Naive B cell (primary cell): Measurements from ENCODE around the gene AIMP1. TPM values are rescaled to one million over a fixed set of nuclear protein-coding genes. Genes with fewer than 3 reads are reported as not detected.
A peak's percentile ranks its signal among the peaks of the same experiment; 100 is the strongest.

Experiments
- ATAC-seq, 2 donors: fragments of 150-1000 bp; cut with Tn5 transposase; 2 replicates each; pipeline ENCODE4 v1.10.0; 2021; ENCODE audit warnings: low read depth in 2 of 2, mild to moderate bottlenecking in 2 of 2, moderate library complexity in 2 of 2
- DNase-seq: peaks from one replicate; pipeline ENCODE4 v3.0.0; 2022
- H3K27ac Mint-ChIP-seq, 6 donors: one replicate each; pipeline ENCODE4 v1.8.0; 2020 to 2022; ENCODE audit warnings: mild to moderate bottlenecking in 6 of 6, mixed read lengths in 6 of 6, moderate library complexity in 5 of 6, inconsistent platforms in 2 of 6
- H3K27me3 Mint-ChIP-seq, 3 donors: one replicate each; pipeline ENCODE4 v1.8.0; 2021 to 2022; ENCODE audit warnings: mixed read lengths in 3 of 3, mild to moderate bottlenecking in 1 of 3
- H3K36me3 Mint-ChIP-seq, 2 donors: one replicate each; pipeline ENCODE4 v1.8.0; 2020 to 2022; ENCODE audit warnings: mixed read lengths in 2 of 2, inconsistent platforms in 1 of 2, mild to moderate bottlenecking in 1 of 2
- H3K4me1 Mint-ChIP-seq, 3 donors: one replicate each; pipeline ENCODE4 v1.8.0; 2020 to 2022; ENCODE audit warnings: mixed read lengths in 3 of 3, inconsistent platforms in 1 of 3, mild to moderate bottlenecking in 1 of 3, moderate library complexity in 1 of 3
- H3K4me3 Mint-ChIP-seq, 8 donors: one replicate each; pipeline ENCODE4 v1.8.0; 2020 to 2022; ENCODE audit warnings: mild to moderate bottlenecking in 8 of 8, mixed read lengths in 8 of 8, moderate library complexity in 8 of 8, inconsistent platforms in 2 of 8
- H3K9me3 Mint-ChIP-seq, 7 donors: one replicate each; pipeline ENCODE4 v1.8.0; 2020 to 2022; ENCODE audit warnings: mixed read lengths in 7 of 7, mild to moderate bottlenecking in 5 of 7, inconsistent platforms in 2 of 7, moderate library complexity in 1 of 7
- polyA plus RNA-seq, 6 donors: library from polyadenylated mRNA; unstranded; fragments of 300-500 nt; fragmentation: Illumina TruSeq; gene quantifications; one replicate each; pipeline ENCODE4 v1.2.3, GENCODE V29; 2021; ENCODE audit warnings: low read depth in 6 of 6

The AIMP1 gene
- 10 to 100 TPM; 72.7 to 91.3 (median 79.5) TPM for polyA plus RNA-seq

DNA sequence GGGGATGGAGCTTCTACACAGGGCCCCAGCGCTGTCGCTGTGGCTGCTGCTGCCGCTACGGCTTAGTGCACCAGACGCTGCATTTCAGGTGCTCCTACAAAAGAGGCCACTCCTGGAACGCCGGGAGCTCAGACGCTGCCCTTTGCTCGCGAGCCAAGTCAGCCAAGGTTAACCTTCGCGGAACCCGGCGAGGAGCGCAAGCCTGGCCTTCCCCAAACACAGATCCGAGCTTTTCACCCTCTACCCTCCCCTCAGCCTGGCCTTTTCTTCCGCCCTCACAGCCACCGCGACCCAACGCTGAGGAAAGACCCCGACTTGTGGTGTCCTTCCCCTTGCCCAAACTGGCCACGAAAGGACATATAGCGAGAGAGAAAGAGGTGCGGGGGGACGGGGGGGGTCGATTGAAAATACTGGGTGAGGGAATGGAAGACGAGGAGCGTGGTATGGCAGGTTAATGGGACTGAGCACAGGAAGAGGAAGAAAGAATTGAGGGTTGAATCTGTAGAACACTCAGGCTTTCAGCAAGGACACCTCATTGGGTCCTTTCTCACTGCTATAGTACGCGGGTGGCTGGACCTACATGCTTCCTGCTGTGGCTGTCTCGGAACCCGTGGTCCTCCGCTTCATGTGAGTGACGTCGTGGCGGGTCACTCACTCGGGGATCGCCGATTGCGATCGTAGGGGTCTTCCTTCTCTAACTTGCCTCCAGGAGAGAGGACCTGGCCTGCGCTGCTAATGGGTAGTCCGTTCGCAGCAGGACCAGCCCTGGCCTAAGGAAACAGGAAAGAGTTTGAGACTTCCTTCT is at the start of gene AIMP1, which contains the start of gene TBCK:
TSS of gene AIMP1 (plus strand) at position 583 of the 805 bp plus-strand sequence. CDS start 8,460 bp downstream, outside the sequence.
TSS of gene TBCK (minus strand) at position 242 of the 805 bp plus-strand sequence. CDS start 7,249 bp downstream, outside the sequence.
- Mint-ChIP-seq H3K4me1 (peaks cover 22 to 27% (median 25%) of the 10 kb centered on the region in 3 donors), H3K27ac (peak within 1 kb of the TSS in 1 of 6 donors; percentile 82), H3K36me3 (peaks cover 0 to 11% of the 10 kb centered on the region in 2 donors), H3K9me3 (peaks cover 0 to 2% (median 0%) of the 10 kb centered on the region in 7 donors), H3K4me3 (peak within 1 kb of the TSS in 2 of 8 donors; percentile 60 to 84), H3K27me3 (no peaks in the 10 kb centered on the region)
- DNase-seq (peak; percentile 90), ATAC-seq (peak; percentile 84 to 85)

DNA sequence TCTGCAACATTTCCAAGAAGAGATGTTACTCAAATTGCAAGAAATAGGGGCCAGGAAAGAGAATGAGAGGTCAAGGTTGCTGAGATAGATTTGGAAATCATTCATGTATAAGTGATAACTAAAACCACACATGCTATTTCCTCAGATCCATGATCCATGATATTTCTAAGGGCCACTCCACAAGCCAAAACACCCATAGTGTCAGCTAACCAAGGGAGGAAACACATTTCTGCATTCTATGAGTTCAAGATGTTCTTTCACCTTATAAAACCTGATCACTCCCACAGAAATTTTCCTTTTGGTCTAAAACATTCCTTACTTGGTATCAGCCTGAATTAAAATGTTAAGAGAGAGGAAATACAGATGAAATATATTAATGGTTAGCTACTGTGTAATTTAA is 47.6 kb upstream of the AIMP1 start:
- DNase-seq = no peak
- Mint-ChIP-seq H3K27me3 (no peaks in the 10 kb centered on the region), H3K27ac (peak overlapping the region in 1 of 6 donors; percentile 71), H3K4me1 (peaks cover 0 to 7% (median 0%) of the 10 kb centered on the region in 3 donors), H3K4me3 (no peak overlapping the region), H3K9me3 (no peaks in the 10 kb centered on the region), H3K36me3 (no peaks in the 10 kb centered on the region)
- ATAC-seq = no peak

DNA sequence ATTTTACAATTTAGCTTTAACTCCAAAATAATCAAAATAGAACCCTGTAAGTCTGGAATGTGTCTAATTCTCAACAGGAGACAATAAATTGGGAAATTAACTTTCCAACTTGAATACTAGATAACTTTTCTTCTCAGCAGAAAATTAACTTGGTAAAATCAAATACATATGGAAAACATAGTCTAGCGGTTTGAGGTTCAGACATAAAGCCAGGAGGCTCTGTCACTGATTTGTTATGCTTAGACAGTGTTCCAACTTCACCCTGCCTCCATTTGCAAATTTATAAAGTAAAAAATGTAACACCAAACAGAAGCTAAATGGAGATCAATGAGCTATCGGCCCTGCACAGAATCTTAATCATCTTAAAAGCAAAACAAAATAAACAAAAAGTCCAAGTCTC is 46.6 kb upstream of the AIMP1 start:
- Mint-ChIP-seq H3K27me3 (no peaks in the 10 kb centered on the region), H3K4me1 (peaks cover 0 to 12% (median 4%) of the 10 kb centered on the region in 3 donors), H3K36me3 (peaks cover 0 to 7% of the 10 kb centered on the region in 2 donors), H3K9me3 (no peaks in the 10 kb centered on the region), H3K27ac (no peak overlapping the region), H3K4me3 (no peak overlapping the region)
- DNase-seq (no peak), ATAC-seq (no peak)

DNA sequence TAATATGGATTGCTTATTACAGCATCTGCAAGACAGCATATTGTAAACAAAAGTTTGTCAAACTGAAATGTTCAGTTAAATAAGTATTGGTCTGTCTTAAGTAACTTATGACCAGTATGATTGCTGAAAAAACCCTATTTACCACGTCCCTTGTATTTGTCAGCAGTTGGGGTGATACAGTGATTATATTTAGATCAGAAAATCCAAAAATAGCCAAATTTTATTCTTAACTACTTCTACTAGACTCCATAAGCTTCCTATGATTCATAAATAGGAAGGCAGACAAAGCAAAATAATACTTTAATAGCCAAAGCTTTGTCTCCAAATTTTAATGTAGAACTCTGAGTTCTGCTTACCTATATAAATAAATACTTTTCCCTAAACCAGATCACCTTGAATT is 45.6 kb upstream of the AIMP1 start:
- Mint-ChIP-seq H3K4me1 (peaks cover 0 to 13% (median 4%) of the 10 kb centered on the region in 3 donors), H3K27me3 (no peaks in the 10 kb centered on the region), H3K36me3 (peaks cover 0 to 8% of the 10 kb centered on the region in 2 donors), H3K9me3 (no peaks in the 10 kb centered on the region), H3K4me3 (no peak overlapping the region), H3K27ac (no peak overlapping the region)
- DNase-seq = no peak
- ATAC-seq = no peak

DNA sequence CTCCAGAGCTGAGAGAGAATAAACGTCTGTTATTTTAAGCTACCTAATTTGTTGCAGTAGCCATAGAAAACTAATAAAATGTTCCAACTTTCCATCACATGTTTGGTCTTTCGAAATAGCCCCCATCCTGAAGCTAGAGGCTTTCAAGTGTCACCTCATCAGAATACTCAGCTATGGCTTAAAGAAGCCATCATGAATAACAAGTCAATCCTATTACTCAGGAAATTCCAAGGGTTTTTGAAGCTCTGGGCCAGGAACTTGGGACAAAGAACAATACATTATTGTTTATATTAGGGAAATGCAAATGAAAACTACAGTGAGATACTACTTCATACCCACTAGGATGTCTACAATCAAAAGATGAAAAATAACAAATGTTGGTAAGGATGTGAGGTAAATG is 42.5 kb upstream of the AIMP1 start:
- Mint-ChIP-seq H3K27me3 (no peaks in the 10 kb centered on the region), H3K9me3 (no peaks in the 10 kb centered on the region), H3K27ac (no peak overlapping the region), H3K4me3 (no peak overlapping the region), H3K36me3 (peaks cover 0 to 8% of the 10 kb centered on the region in 2 donors), H3K4me1 (peaks cover 0 to 10% (median 4%) of the 10 kb centered on the region in 3 donors)
- DNase-seq (no peak), ATAC-seq (no peak)

DNA sequence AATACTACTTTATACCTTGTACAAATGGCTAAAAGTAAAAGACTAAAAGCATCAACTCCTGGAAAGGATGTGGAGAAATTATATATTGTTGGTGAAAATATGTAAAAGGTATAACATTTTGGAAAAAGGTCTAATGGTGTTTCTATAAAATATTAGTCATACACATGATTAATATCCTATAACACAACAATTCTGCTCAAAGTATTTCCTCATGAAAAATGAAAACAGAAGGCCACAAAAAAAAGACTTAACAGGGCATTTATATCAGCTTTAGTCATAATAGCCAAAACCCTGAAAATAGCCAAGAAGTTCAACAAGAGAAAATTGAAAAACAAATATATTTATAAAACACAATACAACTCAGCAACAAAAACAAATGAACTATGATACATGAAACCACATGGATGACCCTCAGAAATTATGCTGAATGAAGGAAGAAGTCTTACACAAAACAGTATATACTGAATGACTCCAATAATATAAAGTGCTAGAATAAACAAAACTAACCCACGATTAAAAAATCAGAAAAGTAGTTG is 39.1 kb upstream of the AIMP1 start:
- Mint-ChIP-seq H3K27ac (peak overlapping the region in 1 of 6 donors; percentile 30), H3K36me3 (peaks cover 8 to 10% of the 10 kb centered on the region in 2 donors), H3K4me1 (peaks cover 0 to 5% (median 4%) of the 10 kb centered on the region in 3 donors), H3K9me3 (peaks cover 0 to 5% (median 0%) of the 10 kb centered on the region in 7 donors), H3K4me3 (no peak overlapping the region), H3K27me3 (no peaks in the 10 kb centered on the region)
- ATAC-seq = no peak
- DNase-seq = no peak

DNA sequence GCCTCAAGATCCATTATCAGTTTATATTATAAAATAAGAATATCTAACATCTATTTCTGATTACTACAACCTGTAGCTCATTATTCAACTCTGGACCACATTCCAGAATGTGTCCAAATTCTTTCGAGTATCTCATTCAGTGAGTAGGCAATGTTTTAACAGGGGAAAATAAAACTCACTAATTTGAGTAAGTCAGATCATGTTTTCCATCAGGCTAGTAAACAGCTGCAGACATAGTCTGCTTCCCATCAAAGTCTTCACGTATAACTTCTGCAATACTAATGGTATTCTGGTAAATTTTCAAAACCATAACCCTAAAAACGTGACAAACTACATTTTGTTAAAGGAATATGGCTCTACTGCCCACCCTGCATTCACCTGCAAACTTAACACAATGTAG is 32.1 kb upstream of the AIMP1 start:
- H3K4me3 Mint-ChIP-seq = no peak overlapping the region
- peaks cover 0 to 8% (median 0%) of the 10 kb centered on the region in 3 donors for H3K4me1 Mint-ChIP-seq
- DNase-seq (no peak), ATAC-seq (no peak)
- no peaks in the 10 kb centered on the region for H3K27me3 Mint-ChIP-seq
- peaks cover 0 to 25% of the 10 kb centered on the region in 2 donors for H3K36me3 Mint-ChIP-seq
- peaks cover 0 to 5% (median 0%) of the 10 kb centered on the region in 7 donors for H3K9me3 Mint-ChIP-seq
- no peak overlapping the region for H3K27ac Mint-ChIP-seq

DNA sequence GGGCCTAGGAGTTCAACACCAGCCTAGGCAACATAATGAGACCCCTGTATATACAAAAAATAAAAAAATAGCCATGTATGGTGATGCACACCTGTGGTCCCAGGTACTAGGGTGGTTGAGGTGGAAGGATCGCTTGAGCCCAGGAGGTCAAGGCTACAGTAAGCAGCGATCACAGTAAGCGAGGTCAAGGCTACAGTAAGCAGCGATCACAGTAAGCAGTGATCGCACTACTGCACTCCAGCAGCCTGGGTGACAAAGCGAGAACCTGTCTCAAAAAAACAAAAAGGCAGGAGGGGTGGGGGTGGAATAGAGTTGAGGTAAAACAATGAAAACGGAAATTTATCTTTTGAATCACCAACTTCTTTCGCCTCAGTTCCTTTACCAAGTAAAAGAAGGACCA is 29.7 kb upstream of the AIMP1 start:
- Mint-ChIP-seq H3K4me3 (no peak overlapping the region), H3K27me3 (no peaks in the 10 kb centered on the region), H3K27ac (peak overlapping the region in 1 of 6 donors; percentile 19), H3K9me3 (peaks cover 0 to 3% (median 0%) of the 10 kb centered on the region in 7 donors), H3K4me1 (peaks cover 0 to 8% (median 0%) of the 10 kb centered on the region in 3 donors), H3K36me3 (peaks cover 0 to 26% of the 10 kb centered on the region in 2 donors)
- ATAC-seq (no peak), DNase-seq (no peak)

DNA sequence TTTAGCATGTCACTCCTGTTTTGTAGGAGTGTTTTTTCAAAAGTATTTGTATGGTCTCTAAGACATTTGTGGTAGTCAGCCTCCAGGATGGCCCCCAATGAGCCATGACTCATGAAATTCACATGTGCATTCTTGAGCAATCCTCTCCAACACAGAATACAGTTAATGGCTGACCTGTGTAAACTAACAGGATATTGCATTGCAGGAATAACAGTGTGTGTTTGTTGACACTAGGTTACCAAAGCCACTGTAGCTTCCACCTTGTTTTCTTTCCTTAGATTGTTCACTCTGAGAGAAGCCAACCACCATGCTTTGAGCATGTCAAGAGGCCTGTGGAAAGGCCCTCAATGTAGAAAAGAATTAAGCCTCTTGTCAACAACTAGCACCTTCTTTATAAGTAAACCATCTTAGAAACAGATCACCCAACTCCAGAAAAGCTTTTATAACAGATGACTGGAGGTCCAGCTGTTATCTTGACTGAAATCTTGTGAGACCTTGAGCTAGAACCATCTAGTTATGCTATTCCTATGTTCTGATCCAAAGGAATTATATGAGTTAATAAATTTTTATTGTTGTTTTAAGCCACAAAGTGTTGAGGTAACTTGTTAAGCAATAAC is 28.9 kb upstream of the AIMP1 start:
- peaks cover 0 to 17% of the 10 kb centered on the region in 2 donors for H3K36me3 Mint-ChIP-seq
- no peak overlapping the region for H3K4me3 Mint-ChIP-seq
- peaks cover 0 to 8% (median 0%) of the 10 kb centered on the region in 3 donors for H3K4me1 Mint-ChIP-seq
- H3K9me3 Mint-ChIP-seq = no peaks in the 10 kb centered on the region
- H3K27me3 Mint-ChIP-seq = no peaks in the 10 kb centered on the region
- ATAC-seq (no peak), DNase-seq (no peak)
- H3K27ac Mint-ChIP-seq = no peak overlapping the region

DNA sequence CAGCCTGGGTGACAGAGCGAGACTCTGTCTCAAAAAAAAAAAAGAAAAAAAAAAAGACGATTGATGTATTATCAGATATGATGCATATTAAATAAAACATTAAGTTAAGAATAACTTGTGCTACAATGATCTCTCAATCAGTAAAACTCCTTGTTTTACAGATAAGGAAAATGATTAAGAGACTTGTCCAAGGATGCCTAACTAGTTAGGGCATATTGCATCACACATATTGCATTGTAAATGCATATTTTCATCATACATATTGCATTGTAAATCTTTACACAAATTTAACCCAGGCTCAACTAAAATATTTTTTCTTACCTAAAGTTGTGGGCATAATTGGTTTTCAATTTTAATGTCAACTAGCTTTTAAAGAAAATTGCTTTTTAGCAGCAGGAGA is 26.6 kb upstream of the AIMP1 start:
- Mint-ChIP-seq H3K4me1 (no peaks in the 10 kb centered on the region), H3K27me3 (no peaks in the 10 kb centered on the region), H3K36me3 (peaks cover 0 to 13% of the 10 kb centered on the region in 2 donors), H3K4me3 (no peak overlapping the region), H3K27ac (no peak overlapping the region), H3K9me3 (no peaks in the 10 kb centered on the region)
- no peak for DNase-seq
- ATAC-seq = no peak

DNA sequence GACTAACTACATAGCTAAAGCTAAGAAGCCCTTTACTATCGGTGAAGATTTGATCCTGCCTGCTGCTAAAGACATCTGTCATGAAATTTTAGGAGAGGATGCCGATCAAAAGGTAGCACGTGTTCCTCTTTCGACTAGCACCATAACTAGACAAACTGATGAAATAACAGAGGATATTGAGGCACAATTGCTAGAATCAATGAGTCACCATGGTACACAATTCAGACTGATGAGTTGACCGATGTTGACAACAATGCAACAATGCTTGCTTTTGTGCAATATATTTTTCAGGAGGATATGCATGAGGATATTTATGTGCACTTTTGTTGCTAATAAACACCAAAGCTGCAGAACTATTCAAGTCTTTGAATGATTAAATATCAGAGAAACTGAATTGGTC is 24.7 kb upstream of the AIMP1 start:
- Mint-ChIP-seq H3K4me3 (no peak overlapping the region), H3K9me3 (no peaks in the 10 kb centered on the region), H3K36me3 (peaks cover 8 to 17% of the 10 kb centered on the region in 2 donors), H3K27me3 (no peaks in the 10 kb centered on the region), H3K4me1 (peaks cover 0 to 7% (median 7%) of the 10 kb centered on the region in 3 donors), H3K27ac (no peak overlapping the region)
- DNase-seq = no peak
- no peak for ATAC-seq

DNA sequence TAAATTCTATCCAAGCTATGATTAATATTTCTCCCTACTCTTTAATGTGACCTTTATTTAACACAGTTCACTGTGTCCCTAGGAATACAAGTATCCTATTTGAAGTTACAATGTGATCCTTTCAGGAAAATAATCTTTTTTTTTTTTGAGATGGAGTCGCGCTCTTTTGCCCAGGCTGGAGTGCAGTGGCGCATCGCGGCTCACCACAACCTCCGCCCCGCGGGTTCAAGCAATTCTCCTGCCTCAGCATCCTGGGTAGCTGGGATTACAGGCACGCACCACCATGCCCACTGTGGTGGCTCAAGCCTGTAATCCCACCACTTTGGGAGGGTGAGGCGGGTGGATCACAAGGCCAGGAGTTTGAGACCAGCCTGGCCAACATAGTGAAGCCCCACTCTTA is 22.3 kb upstream of the AIMP1 start:
- Mint-ChIP-seq H3K9me3 (no peaks in the 10 kb centered on the region), H3K27me3 (no peaks in the 10 kb centered on the region), H3K4me1 (peaks cover 8 to 13% (median 8%) of the 10 kb centered on the region in 3 donors), H3K36me3 (peaks cover 9 to 17% of the 10 kb centered on the region in 2 donors), H3K27ac (no peak overlapping the region), H3K4me3 (peak overlapping the region in 1 of 8 donors; percentile 35)
- DNase-seq (no peak), ATAC-seq (no peak)

DNA sequence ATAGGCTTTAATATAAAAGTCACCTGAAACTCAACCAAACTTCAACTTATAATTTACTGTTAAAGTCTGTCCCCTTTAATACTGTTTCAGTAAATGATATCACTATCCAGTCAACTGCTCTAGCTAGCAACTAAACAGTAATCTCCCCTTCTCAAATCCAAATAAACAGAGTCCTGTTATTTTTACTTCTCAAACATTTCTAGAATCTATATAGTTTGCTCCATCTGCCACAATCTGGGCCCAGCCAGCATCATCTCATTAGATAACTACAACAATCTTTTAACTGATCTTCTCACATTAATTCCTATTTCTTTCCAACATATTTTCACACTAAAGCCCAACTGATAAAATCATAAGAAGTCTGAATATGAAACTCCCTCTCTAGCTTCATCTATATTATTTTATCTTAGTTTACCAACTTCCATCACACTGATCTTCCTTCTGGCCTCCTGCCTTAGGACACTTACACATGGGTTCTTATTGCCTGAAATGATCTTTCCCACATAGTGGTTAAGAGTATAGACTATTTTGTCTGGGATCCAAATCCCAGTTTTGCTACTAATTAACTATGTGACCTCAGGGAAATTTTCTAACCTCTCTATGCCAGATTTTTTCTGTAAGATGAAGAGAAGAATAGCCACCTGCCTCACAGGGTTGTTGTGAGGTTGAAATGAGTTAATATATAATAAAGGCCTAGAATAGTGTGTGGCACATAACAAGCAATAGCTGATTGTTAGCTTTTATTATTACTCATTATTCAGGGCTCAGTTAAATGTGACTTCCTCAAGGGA is 18.9 kb upstream of the AIMP1 start:
- peaks cover 8 to 25% (median 12%) of the 10 kb centered on the region in 3 donors for H3K4me1 Mint-ChIP-seq
- H3K4me3 Mint-ChIP-seq = no peak overlapping the region
- peaks cover 17 to 24% of the 10 kb centered on the region in 2 donors for H3K36me3 Mint-ChIP-seq
- peak overlapping the region in 3 of 6 donors; percentile 2 to 83 (median 15) for H3K27ac Mint-ChIP-seq
- DNase-seq (no peak), ATAC-seq (no peak)
- no peaks in the 10 kb centered on the region for H3K9me3 Mint-ChIP-seq
- H3K27me3 Mint-ChIP-seq = no peaks in the 10 kb centered on the region
